Measurements from ENCODE around the gene SELENOP. TPM values are rescaled to one million over a fixed set of nuclear protein-coding genes. Genes with fewer than 3 reads are reported as not detected.

The SELENOP gene
- total and polyA plus RNA-seq, 2 of the 13 experiments (the other 11 are each of a cell fraction or from before 2014, with no cell fraction given) = 1,895 to 2,083 TPM

Other genes starting within 250 kb of the SELENOP start
- gene CCDC152, start 55.1 kb downstream of the SELENOP start, total RNA-seq (2016; rRNA removed; fragmentation: Illumina TruSeq; extraction: Trizol) = 0.15 and 0.20 TPM in 2 replicates
- 0.36 and 0.37 TPM in 2 replicates for gene CCDC152, start 55.1 kb downstream of the SELENOP start, polyA plus RNA-seq (2011; rRNA removed)
- gene ANXA2R, start 228.4 kb upstream of the SELENOP start, total RNA-seq (2016; rRNA removed; fragmentation: Illumina TruSeq; extraction: Trizol) = 0.76 and 0.95 TPM in 2 replicates
- 1.3 TPM in 2 replicates for gene ANXA2R, start 228.4 kb upstream of the SELENOP start, polyA plus RNA-seq (2011; rRNA removed)